Measurements from ENCODE around the gene GTF2B. TPM values are rescaled to one million over a fixed set of nuclear protein-coding genes. Genes with fewer than 3 reads are reported as not detected.
"Not testable (repeated sequence)": the region's sequence is repeated elsewhere in the genome, so short reads cannot be mapped to it uniquely, and the experiment has no call there.

Gene GTF2B
- 10 to 100 TPM in 3 of 4 donors, 1 to 10 TPM in 1; 6.0 to 30.4 (median 22.1) TPM for total RNA-seq

GRCh38 chr1:88891318-88891950 is at the start of gene GTF2B:
GTF2B (minus strand) TSS chr1:88891567; CDS start chr1:88891499, 68 bp downstream.
- in situ Hi-C loops (cut with MboI; ENCODE audit: low pct_ligation_motif_present in 1 of 4, low pct_unique_long_range_greater_than_20kb in 1 of 4, low sequenced_read_pairs in 3 of 4) = loop anchor here in 1 of 4 donors (25.0 kb wide), 1 partner anchor 204 kb away; the partner anchor contains the start of gene PKN2

GRCh38 chr1:88938528-88938927 is 47.2 kb upstream of the GTF2B start:
- H3K27me3 ChIP-seq; H3K27ac ChIP-seq; H3K9me3 ChIP-seq; in situ Hi-C loops (cut with MboI; ENCODE audit: low pct_ligation_motif_present in 1 of 4, low pct_unique_long_range_greater_than_20kb in 1 of 4, low sequenced_read_pairs in 3 of 4); DNase-seq; H3K4me3 ChIP-seq; intact Hi-C loops (cut with DNase I; ENCODE audit: low total_unique reads); H3K4me1 ChIP-seq: not testable (repeated sequence)
- WGBS, 2 donors (ENCODE audit: low coverage in 1 of 2) = 95 to 100% methylated on average over 1 of the region's 1 CpG
- H3K36me3 ChIP-seq = peaks cover 0 to 67% (median 24%) of the 10 kb centered on the region in 4 donors

More at GRCh38 chr1:88891318-88891950, at the start of gene GTF2B:
- no peaks in the 10 kb centered on the region for H3K9me3 ChIP-seq
- 0 to 1% methylated on average over 17 to 47 of the region's 47 CpGs for WGBS, 2 donors (ENCODE audit: low coverage in 1 of 2)
- peak; percentile 95 for DNase-seq
- intact Hi-C loops (cut with DNase I; ENCODE audit: low total_unique reads) = no loop called here
- H3K27me3 ChIP-seq = no peaks in the 10 kb centered on the region
- H3K27ac ChIP-seq = peak within 1 kb of the TSS; percentile 91 to 99 (median 98)
- TF ChIP-seq POLR2A (IDR thresholded peaks at IDR 0.05) = peak; percentile 99
- TF ChIP-seq CTCF (IDR thresholded peaks at IDR 0.05) = peak in 2 of 5 experiments; percentile 10 to 29
- no peak for TF ChIP-seq EP300 (IDR thresholded peaks at IDR 0.05; ENCODE audit: low read depth)
- TF ChIP-seq POLR2AphosphoS5 (IDR thresholded peaks at IDR 0.05) = peak; percentile 98 to 100 (median 100)
- H3K4me3 ChIP-seq = peak within 1 kb of the TSS; percentile 63 to 99 (median 96)
- peaks cover 0 to 10% (median 5%) of the 10 kb centered on the region in 4 donors for H3K36me3 ChIP-seq
- H3K4me1 ChIP-seq = peaks cover 11 to 31% (median 21%) of the 10 kb centered on the region in 4 donors

- no peak for TF ChIP-seq EP300 (IDR thresholded peaks at IDR 0.05; ENCODE audit: low read depth)
- no peak for TF ChIP-seq CTCF (IDR thresholded peaks at IDR 0.05)
- no peak for TF ChIP-seq POLR2AphosphoS5 (IDR thresholded peaks at IDR 0.05)
- TF ChIP-seq POLR2A (IDR thresholded peaks at IDR 0.05) = no peak
Observed at GRCh38 chr1:88936760-88937342, 45.5 kb upstream of the GTF2B start.

GRCh38 chr1:88936223-88936523 is 44.8 kb upstream of the GTF2B start:
- intact Hi-C loops (cut with DNase I; ENCODE audit: low total_unique reads) (no loop called here), in situ Hi-C loops (cut with MboI; ENCODE audit: low pct_ligation_motif_present in 1 of 4, low pct_unique_long_range_greater_than_20kb in 1 of 4, low sequenced_read_pairs in 3 of 4) (no loop called here)
- DNase-seq = no peak
- H3K9me3 ChIP-seq = no peaks in the 10 kb centered on the region
- no peaks in the 10 kb centered on the region for H3K4me1 ChIP-seq
- TF ChIP-seq POLR2A (IDR thresholded peaks at IDR 0.05) (no peak), POLR2AphosphoS5 (IDR thresholded peaks at IDR 0.05) (no peak), CTCF (IDR thresholded peaks at IDR 0.05) (no peak), EP300 (IDR thresholded peaks at IDR 0.05; ENCODE audit: low read depth) (no peak)
- no peak overlapping the region for H3K4me3 ChIP-seq
- H3K27ac ChIP-seq = no peak overlapping the region
- peaks cover 0 to 56% (median 17%) of the 10 kb centered on the region in 4 donors for H3K36me3 ChIP-seq
- H3K27me3 ChIP-seq = no peaks in the 10 kb centered on the region

More at GRCh38 chr1:88936760-88937342, 45.5 kb upstream of the GTF2B start:
- WGBS, 2 donors (ENCODE audit: low coverage in 1 of 2) = 89 to 100% methylated on average over 1 to 3 of the region's 4 CpGs
- H3K4me3 ChIP-seq = no peak overlapping the region
- in situ Hi-C loops (cut with MboI; ENCODE audit: low pct_ligation_motif_present in 1 of 4, low pct_unique_long_range_greater_than_20kb in 1 of 4, low sequenced_read_pairs in 3 of 4) = no loop called here
- intact Hi-C loops (cut with DNase I; ENCODE audit: low total_unique reads) = no loop called here
- no peaks in the 10 kb centered on the region for H3K4me1 ChIP-seq
- H3K27me3 ChIP-seq = no peaks in the 10 kb centered on the region
- H3K36me3 ChIP-seq = peaks cover 0 to 62% (median 20%) of the 10 kb centered on the region in 4 donors
- H3K9me3 ChIP-seq = no peaks in the 10 kb centered on the region
- DNase-seq = no peak
- H3K27ac ChIP-seq = no peak overlapping the region

Measured in transverse colon (tissue), 4 donors.